GM18519 (cell line): ENCODE measurements around the gene CCT7.
A peak's percentile ranks its signal among the peaks of the same experiment; 100 is the strongest.

Experiments used
- ATAC-seq: cut with Tn5 transposase; IDR thresholded peaks from one replicate; pipeline ENCODE4 v1.9.1; 2021; ENCODE audit warnings: mild to moderate bottlenecking, moderate library complexity; ENCODE audit not compliant: unreplicated experiment, low FRiP score

The CCT7 gene

DNA sequence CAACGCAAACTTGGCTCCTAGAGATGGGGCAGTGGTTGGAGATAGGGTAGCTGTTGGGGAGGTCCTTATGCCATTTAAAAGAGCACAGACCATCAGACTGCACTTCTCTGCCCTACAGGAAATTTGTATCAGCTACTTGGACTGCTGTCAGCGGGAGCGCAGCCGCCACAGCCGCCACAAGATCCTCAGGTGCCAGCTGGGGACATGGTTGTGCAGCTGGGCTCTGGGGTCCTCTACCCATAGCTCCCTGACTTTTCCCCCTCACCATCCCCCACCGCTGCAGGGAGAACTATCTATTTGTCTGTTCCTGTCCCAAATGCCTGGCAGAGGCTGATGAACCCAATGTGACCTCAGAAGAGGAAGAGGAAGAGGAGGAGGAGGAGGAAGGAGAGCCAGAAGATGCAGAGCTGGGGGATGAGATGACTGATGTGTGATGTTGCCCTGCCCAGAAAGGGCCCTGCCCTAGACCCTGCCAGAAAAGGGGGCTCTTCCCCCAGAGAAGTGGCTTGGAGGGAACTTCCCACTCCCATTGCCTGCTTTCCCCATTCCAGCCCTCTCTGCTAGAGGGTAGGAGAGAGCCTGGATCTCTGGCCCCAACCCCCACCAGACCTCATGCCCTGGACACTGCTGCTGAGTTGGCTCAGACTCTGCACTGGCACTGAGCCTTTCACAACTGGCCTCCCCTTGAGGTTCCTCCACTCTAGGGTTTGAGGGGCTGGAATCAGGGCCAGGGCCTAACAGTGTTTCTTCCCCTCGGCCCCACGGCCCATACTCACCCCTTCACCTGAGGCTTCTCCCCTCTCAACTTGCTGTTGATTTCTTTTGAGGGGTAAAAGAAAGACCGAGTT lies 8.4 kb upstream of the CCT7 start:
- ATAC-seq = no peak

DNA sequence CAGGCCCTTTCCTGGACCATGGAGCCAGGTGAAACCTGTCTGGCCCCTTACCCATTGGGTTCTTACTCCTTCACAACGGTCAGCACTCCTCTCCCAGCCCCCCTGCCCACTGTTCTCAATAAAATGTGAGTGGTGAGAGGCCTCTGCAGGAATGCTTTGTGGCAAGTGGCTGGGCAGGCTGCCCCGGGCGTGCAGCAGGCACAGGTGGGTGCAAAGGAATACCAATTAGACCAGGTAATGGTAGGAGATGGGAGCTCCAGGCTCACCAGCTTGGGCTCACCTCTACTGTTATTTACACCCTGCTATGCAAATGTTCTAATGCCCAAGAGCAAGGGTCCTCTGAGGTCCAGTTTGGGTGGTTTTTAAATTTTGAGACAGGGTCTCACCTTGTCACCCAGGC lies 7.0 kb upstream of the CCT7 start:
- ATAC-seq = no peak

DNA sequence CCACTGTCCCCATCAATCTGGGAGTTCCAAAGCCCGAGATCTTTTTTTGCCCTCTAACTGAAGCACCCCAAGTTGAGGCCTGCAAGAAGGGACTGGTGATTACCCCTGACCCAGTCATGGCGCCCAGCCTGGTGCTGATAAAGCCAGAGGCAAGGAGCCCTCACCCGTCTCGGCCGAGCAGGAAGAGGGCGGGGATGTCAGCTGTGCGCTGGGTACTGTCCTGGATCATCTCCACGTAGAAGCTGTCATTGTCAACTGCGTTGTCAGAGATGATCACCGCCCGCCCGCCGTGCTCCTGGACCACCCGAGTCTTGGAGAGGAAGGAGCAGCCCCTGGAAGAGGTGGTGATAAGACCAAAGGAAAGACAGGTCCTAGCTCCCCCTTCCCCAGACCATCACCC lies 5.5 kb upstream of the CCT7 start:
- no peak for ATAC-seq

DNA sequence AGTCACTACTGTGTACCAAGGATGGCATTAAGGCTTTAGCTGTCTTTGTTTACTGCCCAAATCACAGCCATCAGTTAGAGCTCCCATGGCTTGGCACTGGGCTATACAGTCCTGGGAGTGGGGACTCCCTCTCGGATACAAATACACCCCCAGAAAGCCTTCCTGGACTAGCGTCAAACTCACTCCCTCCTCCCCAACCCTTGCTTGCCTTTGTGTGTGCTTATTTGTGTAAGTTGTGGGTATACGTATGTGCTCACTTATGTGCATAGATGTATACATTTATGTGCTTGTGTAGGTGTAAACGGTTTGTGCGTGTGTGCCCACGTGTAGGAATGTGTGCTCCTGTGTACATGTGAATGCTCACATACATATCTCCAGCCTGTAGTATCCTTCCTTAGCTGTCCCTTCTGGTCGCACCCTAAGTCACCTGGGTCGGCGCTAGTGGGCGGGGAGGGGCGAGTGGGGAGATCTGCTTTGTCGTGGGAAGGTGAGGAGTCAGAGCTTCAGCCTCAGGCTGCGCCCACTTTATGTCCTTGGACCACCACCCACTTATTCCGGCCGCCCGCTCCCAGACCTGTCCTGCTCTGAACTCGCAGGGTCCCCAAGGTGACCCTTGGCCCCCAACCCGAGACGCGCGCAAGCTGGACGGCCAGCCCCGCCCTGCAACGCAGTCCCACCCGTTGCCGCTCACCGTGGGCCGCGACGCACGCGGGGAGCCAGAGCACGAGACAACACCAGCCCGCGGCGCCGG lies 1.5 kb upstream of the CCT7 start:
- no peak for ATAC-seq

DNA sequence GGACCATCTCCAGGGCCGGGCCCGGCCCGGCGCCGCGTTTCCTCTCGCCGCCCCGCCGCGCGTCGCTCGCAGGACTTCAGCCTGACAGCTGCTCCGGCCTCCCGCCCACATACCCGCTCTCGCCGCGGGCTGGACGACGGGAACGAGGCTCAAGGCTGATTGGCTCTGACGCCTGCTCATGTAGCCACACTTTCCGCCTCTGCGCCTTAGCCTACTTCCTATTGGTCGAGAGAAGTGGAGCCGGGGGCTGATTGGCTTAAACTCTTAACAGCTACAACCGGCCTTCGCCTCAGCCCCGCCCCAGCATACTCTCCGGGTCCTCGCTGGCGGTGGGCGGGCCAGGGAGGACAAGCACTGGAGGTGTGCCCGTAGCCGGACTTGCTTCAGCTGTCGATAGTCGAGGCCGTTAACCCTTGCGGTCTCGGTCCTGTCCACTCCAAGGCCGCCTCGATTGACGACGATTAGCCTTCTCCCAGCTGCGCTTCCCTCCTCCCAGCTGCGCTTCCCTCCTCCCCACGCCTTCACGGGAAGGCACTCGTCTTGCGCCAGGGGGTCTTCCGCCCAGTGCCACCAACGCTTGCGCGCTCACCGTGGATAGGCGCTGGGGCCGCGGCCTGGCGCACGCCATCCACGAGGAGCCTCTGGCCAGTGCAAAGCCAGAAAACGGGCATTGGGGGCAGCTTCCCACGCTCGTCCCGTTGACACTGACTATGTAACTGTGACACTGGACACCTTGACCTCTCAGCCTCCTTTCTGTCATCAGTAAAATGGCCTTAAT lies 765 bp upstream of the CCT7 start, which contains the start of gene PRADC1:
PRADC1 (minus strand) TSS at position 86 of the 778 bp plus-strand sequence; CDS start at position 7, 79 bp downstream.
- peak; percentile 92 for ATAC-seq

DNA sequence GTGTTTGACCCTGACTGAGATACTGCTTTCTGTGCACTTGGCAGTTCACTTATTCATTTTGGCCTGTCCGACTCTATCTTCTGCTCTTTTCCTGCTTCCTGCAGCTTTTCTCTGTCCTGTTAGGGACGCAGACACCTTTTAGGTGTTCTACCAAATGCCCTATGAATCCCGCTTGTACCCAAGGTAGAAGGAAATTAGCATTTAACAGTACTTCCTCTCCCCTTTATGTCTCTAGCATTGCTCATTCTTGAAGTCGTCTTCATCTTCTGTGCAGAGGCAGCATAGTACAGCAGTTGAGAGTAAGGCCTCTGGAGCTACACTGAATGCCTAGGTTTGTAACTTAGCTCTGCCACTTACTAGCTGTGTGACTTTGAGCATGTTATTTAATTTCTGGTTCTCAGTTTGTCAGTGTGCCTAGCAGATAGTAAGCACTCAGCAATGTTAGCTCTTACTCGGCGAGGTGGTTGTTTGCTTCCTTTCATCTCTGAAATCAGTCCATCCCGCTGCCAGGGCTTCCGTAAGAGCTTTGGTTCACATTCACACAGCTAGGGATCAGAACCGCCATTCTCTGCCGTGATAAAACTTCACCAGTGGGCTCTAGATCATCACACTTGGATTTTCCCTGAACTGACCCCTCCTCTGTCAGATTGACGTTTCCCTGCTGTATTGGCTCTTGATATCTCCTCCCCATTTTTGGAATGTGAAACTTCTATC lies 1.4 kb downstream of the CCT7 start:
- ATAC-seq = no peak

DNA sequence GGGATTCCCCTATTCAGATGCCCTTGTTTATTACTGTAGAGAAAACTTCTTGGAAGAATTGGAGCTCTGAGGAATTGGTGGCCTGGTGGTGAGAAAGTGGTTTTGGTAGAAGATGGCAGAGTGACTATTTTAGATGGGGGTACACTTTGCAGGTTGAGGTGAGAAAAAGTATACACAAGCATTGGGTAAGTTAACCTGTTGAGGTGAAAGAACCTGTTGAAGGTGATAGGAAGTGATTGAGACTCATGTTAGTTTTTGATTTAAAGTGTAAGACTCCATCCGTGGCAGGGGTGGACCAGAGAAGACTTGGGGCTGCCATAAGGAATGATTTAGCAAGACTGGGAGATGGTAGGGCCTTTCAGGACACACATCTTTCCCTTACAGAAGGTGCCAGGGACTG lies 3.1 kb downstream of the CCT7 start:
- no peak for ATAC-seq

DNA sequence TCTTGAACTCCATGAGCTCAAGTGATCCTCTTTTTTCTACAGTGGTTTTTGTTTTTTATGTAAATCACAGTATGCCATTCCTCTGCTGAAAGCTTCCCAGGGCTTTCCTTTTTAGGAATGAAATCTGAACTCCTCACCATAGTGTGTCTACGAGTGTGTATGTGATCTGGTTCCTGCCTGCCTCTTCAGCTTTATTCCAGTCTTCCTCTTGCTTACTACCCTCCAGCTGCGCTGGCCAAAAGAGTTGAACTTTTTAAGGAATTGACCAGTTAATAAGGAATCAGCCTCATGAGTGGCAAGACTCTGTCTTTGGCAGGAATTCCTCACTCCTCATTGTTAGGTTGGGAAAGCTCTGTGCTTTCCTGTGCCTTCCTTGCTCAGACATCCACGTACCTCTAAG lies 4.0 kb downstream of the CCT7 start:
- no peak for ATAC-seq

DNA sequence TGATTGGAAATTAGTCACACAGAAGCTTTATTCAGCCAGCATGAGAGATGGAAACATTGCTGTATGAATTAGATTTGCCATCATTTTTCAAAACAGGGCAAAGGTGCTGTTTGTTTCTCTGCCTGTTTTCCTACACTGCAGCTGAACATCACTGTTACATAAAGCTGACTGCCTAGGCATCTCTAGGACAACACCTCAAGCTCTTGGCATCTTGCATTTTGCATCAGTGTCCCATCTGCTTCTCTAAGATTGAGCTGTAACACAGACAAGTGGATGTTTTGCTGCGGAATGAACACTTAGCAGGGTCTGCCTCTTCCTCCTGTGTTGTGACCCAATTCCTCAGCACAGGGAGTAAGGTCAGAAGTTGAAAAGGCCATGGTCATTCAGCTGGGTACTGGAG lies 4.9 kb downstream of the CCT7 start:
- no peak for ATAC-seq

DNA sequence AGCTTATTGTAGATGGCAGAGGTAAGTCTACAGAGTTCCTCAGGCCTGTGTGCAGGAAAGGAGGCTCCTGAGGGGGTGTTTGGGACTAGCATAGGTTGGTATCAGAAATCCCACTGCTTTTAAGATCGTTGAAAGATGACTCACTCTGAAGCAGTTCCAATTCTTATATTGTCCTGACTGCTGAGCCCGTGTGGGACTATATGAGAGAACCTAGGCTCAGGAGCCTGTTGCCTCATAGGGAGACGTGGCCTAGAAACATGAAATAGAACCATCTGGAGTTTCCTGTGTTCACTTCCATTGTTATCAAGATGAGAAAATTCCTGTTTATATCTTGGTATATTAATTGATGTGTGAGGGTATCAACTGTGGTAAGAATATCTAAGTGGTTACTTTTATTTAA lies 5.7 kb downstream of the CCT7 start:
- ATAC-seq = no peak

DNA sequence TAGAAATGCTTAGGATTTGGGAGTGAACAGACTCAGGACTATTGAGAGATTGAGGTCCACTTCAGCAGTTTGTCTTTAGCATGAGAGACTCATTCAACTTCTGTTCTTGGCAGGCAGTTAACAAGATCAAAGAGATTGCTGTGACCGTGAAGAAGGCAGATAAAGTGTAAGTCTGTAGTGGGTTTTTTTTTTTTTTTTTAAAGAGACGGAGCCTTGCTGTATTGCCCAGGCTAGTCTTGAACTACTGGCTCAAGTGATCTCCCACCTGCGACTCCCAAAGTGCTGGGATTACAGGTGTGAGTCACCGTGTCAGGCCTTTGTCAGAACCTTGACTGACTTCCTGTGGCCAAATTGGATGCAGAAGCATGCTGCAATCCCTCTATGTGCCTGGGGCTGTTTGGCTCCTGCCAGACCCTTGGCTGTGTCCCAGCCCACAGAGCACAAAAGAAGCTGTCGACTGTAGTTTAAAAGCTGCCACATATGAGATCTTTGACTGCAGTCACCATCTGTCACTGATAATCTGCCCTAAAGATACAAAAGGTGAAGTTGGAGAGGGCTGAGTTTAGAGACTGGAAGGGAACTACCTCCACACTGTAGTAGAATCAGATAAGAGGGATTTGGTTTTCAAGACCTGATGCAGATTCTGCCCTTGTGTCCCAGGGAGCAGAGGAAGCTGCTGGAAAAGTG lies 9.9 kb downstream of the CCT7 start:
- no peak for ATAC-seq

DNA sequence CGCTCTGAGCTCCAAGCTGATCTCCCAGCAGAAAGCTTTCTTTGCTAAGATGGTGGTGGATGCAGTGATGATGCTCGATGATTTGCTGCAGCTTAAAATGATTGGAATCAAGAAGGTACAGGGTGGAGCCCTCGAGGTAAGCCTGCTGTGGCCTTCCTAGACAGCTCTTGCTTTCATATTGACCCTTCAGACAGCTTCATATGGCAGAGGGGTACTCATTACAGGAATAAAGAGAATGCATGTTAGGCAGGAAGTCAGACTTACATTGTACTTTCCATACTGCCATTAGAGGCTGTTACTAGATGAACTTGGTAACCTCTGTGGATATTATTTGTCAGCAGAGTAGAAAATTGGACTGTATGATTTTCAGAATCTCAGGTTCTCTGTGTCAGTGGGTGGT lies 10.5 kb downstream of the CCT7 start:
- no peak for ATAC-seq

DNA sequence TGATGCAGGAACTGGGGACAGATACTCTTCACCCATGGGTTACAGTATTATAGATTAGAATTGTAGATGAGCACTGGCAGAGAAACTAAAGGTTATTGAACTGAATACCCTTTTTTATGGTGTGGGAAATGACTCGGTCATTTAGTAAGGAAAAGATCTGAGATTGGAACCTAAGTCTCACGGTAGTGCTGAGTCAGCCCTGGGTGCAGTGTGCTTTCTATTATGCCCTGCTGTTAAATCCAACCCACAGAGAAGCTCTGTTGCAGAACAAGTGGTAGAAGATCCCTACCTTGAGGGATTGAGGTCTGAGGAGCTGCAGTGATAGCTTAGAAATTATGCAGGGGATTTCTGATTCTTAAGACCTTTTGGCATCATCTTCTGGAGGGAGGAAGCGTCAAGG lies 12.7 kb downstream of the CCT7 start:
- ATAC-seq = no peak

DNA sequence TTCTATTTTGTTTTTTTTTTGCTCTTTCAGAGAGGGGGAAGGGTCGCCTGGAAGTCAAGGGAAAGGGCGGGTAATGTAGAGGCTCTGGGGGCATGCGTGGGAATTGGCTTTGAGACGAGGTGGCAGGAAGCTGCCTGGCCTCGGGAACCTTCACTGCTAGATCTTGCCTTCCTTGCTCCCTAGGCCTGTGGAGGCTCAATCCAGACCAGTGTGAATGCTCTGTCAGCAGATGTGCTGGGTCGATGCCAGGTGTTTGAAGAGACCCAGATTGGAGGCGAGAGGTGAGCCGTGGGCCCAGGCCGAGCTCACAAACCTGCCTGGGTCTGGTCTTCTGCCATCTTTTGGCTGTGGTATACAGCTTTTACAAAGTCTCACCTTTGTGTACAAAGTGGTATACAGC lies 15.5 kb downstream of the CCT7 start:
- ATAC-seq = no peak

DNA sequence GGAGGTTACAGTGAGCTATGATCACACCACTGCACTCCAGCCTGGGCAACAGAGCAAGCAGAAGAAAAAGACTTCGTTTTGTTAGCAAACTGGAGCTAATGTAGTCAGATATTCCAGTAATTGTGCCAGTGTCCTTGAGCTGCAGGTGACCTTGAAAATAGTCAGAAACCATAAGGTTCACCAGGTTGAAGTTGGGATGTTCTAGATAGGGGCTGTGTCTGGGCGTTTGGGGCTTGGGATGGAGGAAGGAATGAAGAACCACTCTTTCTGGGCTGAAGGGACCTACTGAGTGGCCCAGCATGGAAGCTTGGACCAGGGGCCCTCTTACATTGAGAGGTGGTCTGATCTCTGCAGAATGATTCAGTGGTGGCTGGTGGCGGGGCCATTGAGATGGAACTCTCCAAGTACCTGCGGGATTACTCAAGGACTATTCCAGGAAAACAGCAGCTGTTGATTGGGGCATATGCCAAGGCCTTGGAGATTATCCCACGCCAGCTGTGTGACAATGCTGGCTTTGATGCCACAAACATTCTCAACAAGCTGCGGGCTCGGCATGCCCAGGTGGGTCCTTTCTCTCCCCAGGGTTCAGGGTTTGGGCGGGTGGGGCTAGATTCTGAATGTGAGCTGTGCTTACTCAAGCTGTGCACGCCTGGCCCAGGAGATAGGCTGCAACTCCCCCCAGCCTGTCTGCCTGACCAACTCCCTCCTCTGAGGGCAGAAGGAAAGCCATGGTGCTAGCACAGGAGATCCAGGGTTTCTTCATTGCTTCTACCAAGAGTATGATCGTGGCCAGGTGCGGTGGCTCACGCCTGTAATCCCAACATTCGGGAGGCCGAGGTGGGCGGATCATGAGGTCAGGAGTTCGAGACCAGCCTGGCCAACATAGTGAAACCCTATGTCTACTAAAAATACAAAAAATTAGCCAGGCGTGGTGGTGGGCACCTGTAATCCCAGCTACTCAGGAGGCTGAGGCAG lies 17.1 kb downstream of the CCT7 start:
- ATAC-seq = no peak

DNA sequence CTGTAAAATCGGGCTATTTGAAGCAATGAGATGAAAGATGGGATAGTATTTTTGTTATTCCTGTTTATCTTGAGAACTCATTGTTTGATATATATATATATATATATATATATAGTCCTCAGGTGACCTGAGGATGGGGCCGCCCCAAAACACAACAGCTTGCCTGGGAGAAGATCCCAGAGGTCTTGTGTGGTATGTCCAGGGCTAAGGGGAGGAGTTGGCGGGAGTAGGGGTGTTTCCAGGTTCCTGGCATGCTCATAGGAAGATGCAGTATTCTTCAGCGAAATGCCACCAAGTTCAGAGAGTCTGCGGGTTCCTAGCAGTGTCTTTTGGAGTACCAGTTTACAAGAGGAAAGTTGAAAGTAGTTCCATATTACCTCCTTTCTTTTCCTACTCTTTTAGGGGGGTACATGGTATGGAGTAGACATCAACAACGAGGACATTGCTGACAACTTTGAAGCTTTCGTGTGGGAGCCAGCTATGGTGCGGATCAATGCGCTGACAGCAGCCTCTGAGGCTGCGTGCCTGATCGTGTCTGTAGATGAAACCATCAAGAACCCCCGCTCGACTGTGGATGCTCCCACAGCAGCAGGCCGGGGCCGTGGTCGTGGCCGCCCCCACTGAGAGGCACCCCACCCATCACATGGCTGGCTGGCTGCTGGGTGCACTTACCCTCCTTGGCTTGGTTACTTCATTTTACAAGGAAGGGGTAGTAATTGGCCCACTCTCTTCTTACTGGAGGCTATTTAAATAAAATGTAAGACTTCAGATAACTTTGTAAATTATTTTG lies 18.3 kb downstream of the CCT7 start:
- no peak for ATAC-seq

DNA sequence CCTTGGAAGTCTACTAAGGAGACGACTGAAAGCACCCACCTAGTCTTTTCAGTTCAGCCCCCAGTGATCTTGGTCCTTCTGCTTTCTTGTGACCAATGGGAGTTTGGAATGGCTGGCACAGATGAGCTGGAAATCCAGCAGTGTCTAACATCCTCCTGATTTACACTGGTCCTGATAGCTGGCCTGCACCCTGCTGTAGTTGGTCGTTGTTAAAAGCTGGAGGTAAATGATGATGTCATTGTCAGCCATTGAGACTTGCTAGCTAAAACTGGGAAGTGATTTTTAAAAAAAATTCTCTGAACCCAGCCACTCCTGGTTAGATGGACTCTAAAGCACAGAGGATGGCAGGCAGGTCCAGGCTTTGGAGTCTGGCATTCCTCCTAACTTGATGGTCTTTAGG lies 19.3 kb downstream of the CCT7 start:
- no peak for ATAC-seq

DNA sequence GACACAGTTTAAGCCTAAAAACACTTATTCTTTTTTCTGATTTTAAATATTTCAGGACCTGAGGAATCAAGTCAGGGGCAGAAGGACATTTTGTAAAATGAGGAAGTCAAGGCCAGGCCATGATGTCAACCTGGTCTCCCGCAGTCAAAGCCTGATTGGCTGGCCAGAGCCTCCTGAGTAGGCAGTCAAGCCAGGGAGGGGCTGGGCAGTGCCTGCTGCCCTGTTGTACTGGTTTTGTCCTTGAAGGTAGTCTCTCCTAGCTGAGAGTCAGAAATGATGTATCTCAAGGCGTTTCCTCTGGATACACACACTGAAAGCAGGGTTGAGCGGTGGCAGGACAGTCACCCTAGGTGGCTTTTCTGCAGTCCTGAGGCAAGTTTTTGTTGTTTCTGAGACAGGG lies 19.8 kb downstream of the CCT7 start:
- ATAC-seq = no peak
